H1 (cell line): ENCODE data around the gene LRRC4C. TPM values are rescaled to one million over a fixed set of nuclear protein-coding genes. Genes with fewer than 3 reads are reported as not detected.

Experiments
- CTCF ChIA-PET: fragments of 300-600 bp; sonication (Branson Sonifier 250); formaldehyde crosslinking; loops from one replicate; lab custom pipeline; 2021; ENCODE audit not compliant: partially characterized antibody; lab: Charles Lee
- POLR2A ChIA-PET: fragments of 300-600 bp; sonication (Branson Sonifier 250); formaldehyde crosslinking; loops from one replicate; lab custom pipeline; 2021; ENCODE audit warnings: inconsistent platforms; ENCODE audit not compliant: partially characterized antibody; lab: Charles Lee
- DNase-seq, 2 experiments: peaks; one replicate each; pipeline versions ENCODE4 v3.0.0 to v3.0.0-alpha.2; 2010 to 2022; ENCODE audit warnings: low spot score in 2 of 2, low read depth in 1 of 2, mixed read lengths in 1 of 2
- FAIRE-seq: peaks from 2 replicates; lab custom pipeline; 2011; peaks lifted over from hg19 to GRCh38; lab: Jason Lieb, UNC
- H2AFZ ChIP-seq: 2 replicates; pipeline ENCODE4 v1.8.1; 2012; ENCODE audit warnings: low read length, inconsistent platforms
- H2AK5ac ChIP-seq: 2 replicates; pipeline ENCODE4 v1.6.1; 2013; ENCODE audit warnings: low read depth, low read length
- H2BK120ac ChIP-seq: replicated peaks from 2 replicates; pipeline ENCODE3; 2013; ENCODE audit warnings: low read depth, low read length, inconsistent platforms
- H2BK12ac ChIP-seq: 2 replicates; pipeline ENCODE4 v1.6.1; 2013; ENCODE audit warnings: low read depth, low read length
- H2BK15ac ChIP-seq: 2 replicates; pipeline ENCODE4 v1.6.1; 2013; ENCODE audit warnings: low read length
- H2BK20ac ChIP-seq: 2 replicates; pipeline ENCODE4 v1.6.1; 2013; ENCODE audit warnings: low read length
- H2BK5ac ChIP-seq: 2 replicates; pipeline ENCODE4 v1.6.1; 2013; ENCODE audit warnings: low read depth, low read length
- H3K14ac ChIP-seq: 2 replicates; pipeline ENCODE4 v1.6.1; 2013; ENCODE audit warnings: inconsistent platforms; ENCODE audit not compliant: insufficient read length
- H3K18ac ChIP-seq: 2 replicates; pipeline ENCODE4 v1.6.1; 2013; ENCODE audit warnings: low read length; ENCODE audit errors: extremely low read depth
- H3K23ac ChIP-seq: 2 replicates; pipeline ENCODE4 v1.6.1; 2013; ENCODE audit warnings: inconsistent platforms; ENCODE audit not compliant: insufficient read length
- H3K23me2 ChIP-seq: 2 replicates; pipeline ENCODE4 v1.6.1; 2013; ENCODE audit warnings: low read depth, low read length
- H3K27ac ChIP-seq: 2 replicates; pipeline ENCODE4 v1.6.1; 2011; ENCODE audit warnings: low read depth, low read length, inconsistent platforms
- H3K27me3 ChIP-seq, 4 experiments: replicated peaks in 1 of 4; 1 replicate in 1 of 4; 2 replicates in 3 of 4; pipeline versions ENCODE4 v1.6.1 to v1.8.1; 2011 to 2013; ENCODE audit warnings: low read length in 3 of 4, mild to moderate bottlenecking in 3 of 4, inconsistent platforms in 2 of 4, mixed read lengths in 2 of 4, moderate library complexity in 1 of 4; ENCODE audit not compliant: control insufficient read depth in 3 of 4, insufficient read depth in 3 of 4; ENCODE audit errors: extremely low read depth in 1 of 4
- H3K36me3 ChIP-seq, 4 experiments: 2 replicates each; pipeline versions ENCODE4 v1.6.1 to v1.8.1; 2011 to 2013; ENCODE audit warnings: mild to moderate bottlenecking in 4 of 4, low read length in 3 of 4, moderate library complexity in 2 of 4, control low read depth in 1 of 4, inconsistent platforms in 1 of 4; ENCODE audit not compliant: insufficient read depth in 4 of 4, control insufficient read depth in 2 of 4
- H3K4ac ChIP-seq: replicated peaks from 2 replicates; pipeline ENCODE3; 2013; ENCODE audit warnings: low read length, low read depth, mixed read lengths, inconsistent platforms; ENCODE audit not compliant: insufficient read length
- H3K4me1 ChIP-seq, 4 experiments: replicated peaks in 1 of 4; 1 replicate in 1 of 4; 2 replicates in 3 of 4; pipeline versions ENCODE4 v1.6.1 to v1.8.1; 2011 to 2013; ENCODE audit warnings: low read length in 3 of 4, inconsistent platforms in 2 of 4, mixed read lengths in 1 of 4; ENCODE audit not compliant: insufficient read depth in 4 of 4, control insufficient read depth in 3 of 4
- H3K4me2 ChIP-seq, 2 experiments: 2 replicates each; pipeline versions ENCODE4 v1.6.1 to v1.8.1; 2011 to 2013; ENCODE audit warnings: low read depth in 2 of 2, low read length in 2 of 2, control low read depth in 1 of 2, inconsistent platforms in 1 of 2, mild to moderate bottlenecking in 1 of 2; ENCODE audit not compliant: insufficient read depth in 1 of 2
- H3K4me3 ChIP-seq, 4 experiments: fragments of 200-600, 300-600 bp in 1 of 4; sonication (generic), shearing (Covaris generic), sonication (Bioruptor Twin) in 1 of 4; 2 replicates each; pipeline versions ENCODE4 v1.5.1 to v1.8.1; 2011 to 2016; ENCODE audit warnings: low read length in 4 of 4, low read depth in 3 of 4, control low read depth in 2 of 4, inconsistent platforms in 2 of 4, mild to moderate bottlenecking in 2 of 4, mixed read lengths in 1 of 4, moderate library complexity in 1 of 4; ENCODE audit not compliant: insufficient read depth in 2 of 4; ENCODE audit errors: extremely low read depth in 1 of 4
- H3K56ac ChIP-seq: replicated peaks from 2 replicates; pipeline ENCODE3; 2013; ENCODE audit warnings: low read depth, mild to moderate bottlenecking, mixed read lengths, low read length, inconsistent platforms; ENCODE audit not compliant: insufficient read length
- H3K79me1 ChIP-seq: 2 replicates; pipeline ENCODE4 v1.6.1; 2013; ENCODE audit warnings: low read depth, low read length, control low read depth
- H3K79me2 ChIP-seq, 2 experiments: 2 replicates each; pipeline versions ENCODE4 v1.6.1 to v1.8.1; 2012 to 2013; ENCODE audit warnings: low read length in 2 of 2, mild to moderate bottlenecking in 2 of 2, inconsistent platforms in 1 of 2; ENCODE audit not compliant: insufficient read depth in 2 of 2, control insufficient read depth in 1 of 2
- H3K9ac ChIP-seq, 4 experiments: replicated peaks in 1 of 4; 1 replicate in 1 of 4; 2 replicates in 3 of 4; pipeline versions ENCODE4 v1.6.1 to v1.8.1; 2011 to 2013; ENCODE audit warnings: low read depth in 3 of 4, low read length in 3 of 4, control low read depth in 2 of 4, mild to moderate bottlenecking in 2 of 4, moderate library complexity in 2 of 4, inconsistent platforms in 1 of 4; ENCODE audit errors: extremely low read depth in 1 of 4
- H3K9me3 ChIP-seq, 2 experiments: 2 replicates each; pipeline versions ENCODE4 v1.6.1 to v1.8.1; 2012 to 2013; ENCODE audit warnings: mild to moderate bottlenecking in 2 of 2, moderate library complexity in 2 of 2, control low read depth in 1 of 2, inconsistent platforms in 1 of 2, low read depth in 1 of 2, low read length in 1 of 2, mixed read lengths in 1 of 2; ENCODE audit not compliant: insufficient read depth in 2 of 2
- H4K20me1 ChIP-seq, 2 experiments: replicated peaks in 1 of 2; 2 replicates each; pipeline versions ENCODE3 to v1.8.1; 2011 to 2013; ENCODE audit warnings: inconsistent platforms in 2 of 2, low read length in 2 of 2, mild to moderate bottlenecking in 1 of 2; ENCODE audit not compliant: insufficient read depth in 2 of 2, control insufficient read depth in 1 of 2
- H4K5ac ChIP-seq: 2 replicates; pipeline ENCODE4 v1.6.1; 2013; ENCODE audit warnings: low read length, low read depth, mixed read lengths, inconsistent platforms; ENCODE audit not compliant: insufficient read length
- H4K8ac ChIP-seq: 2 replicates; pipeline ENCODE4 v1.8.0; 2013; ENCODE audit warnings: mild to moderate bottlenecking, moderate library complexity, low read length, inconsistent platforms; ENCODE audit not compliant: insufficient read depth; ENCODE audit errors: extremely low read depth
- H4K91ac ChIP-seq: replicated peaks from 2 replicates; pipeline ENCODE3; 2013; ENCODE audit warnings: low read length, mixed read lengths, inconsistent platforms; ENCODE audit not compliant: insufficient read length
- FOSL1 ChIP-seq: IDR thresholded peaks from 2 replicates; pipeline ENCODE4 v1.6.1; 2011; ENCODE audit warnings: mild to moderate bottlenecking, low read depth, low read length, moderate library complexity; ENCODE audit not compliant: insufficient read depth
- GABPA ChIP-seq: IDR thresholded peaks from 2 replicates; pipeline ENCODE4 v1.6.1; 2011; ENCODE audit warnings: mild to moderate bottlenecking, low read length, moderate library complexity, borderline replicate concordance; ENCODE audit not compliant: insufficient read depth
- HDAC2 ChIP-seq, 2 experiments: fragments of 300-600 bp in 1 of 2; sonication (generic) in 1 of 2; IDR thresholded peaks; 2 replicates each; pipeline ENCODE4 v1.6.1; 2011 to 2012; ENCODE audit warnings: low read depth in 2 of 2, low read length in 2 of 2, mild to moderate bottlenecking in 2 of 2, moderate library complexity in 2 of 2, borderline replicate concordance in 1 of 2, inconsistent platforms in 1 of 2
- RNF2 ChIP-seq: fragments of 200-900, 300-1000 bp; sonication (generic); IDR thresholded peaks from 2 replicates; pipeline ENCODE4 v1.7.1; 2016; ENCODE audit warnings: borderline replicate concordance, low read depth, mild to moderate bottlenecking, antibody characterized with exemption, low read length; ENCODE audit not compliant: poor library complexity, severe bottlenecking; ENCODE audit errors: missing control alignments
- SP1 ChIP-seq: IDR thresholded peaks from 2 replicates; pipeline ENCODE4 v1.6.1; 2011; ENCODE audit warnings: low read depth, low read length
- ZNF274 ChIP-seq: IDR thresholded peaks from 2 replicates; pipeline ENCODE4 v1.7.0; 2012; ENCODE audit warnings: low read length, borderline replicate concordance; ENCODE audit errors: extremely low read depth
- WGBS, 2 experiments: shearing (Covaris generic) in 1 of 2; methylation state at CpG; one replicate each; pipeline versions ENCODE4 v1.1.6 to v1.1.7; 2013 to 2015; ENCODE audit warnings: low lambda C conversion rate in 2 of 2, mixed read lengths in 2 of 2, inconsistent platforms in 1 of 2, low coverage in 1 of 2, missing lambda C conversion rate in 1 of 2; ENCODE audit not compliant: insufficient replicate concordance in 2 of 2, insufficient coverage in 1 of 2, insufficient read length in 1 of 2; ENCODE audit errors: extremely low coverage in 1 of 2, missing lambda C conversion rate in 1 of 2; 5-methylcytosine and 5-hydroxymethylcytosine counted together
- polyA plus RNA-seq, 7 experiments: library from polyadenylated mRNA; depleted of rRNA in 3 of 7; stranded (reverse) in 5 of 7; unstranded in 2 of 7; fragments of >200 nt in 5 of 7; fragments of 200-250 nt in 2 of 7; gene quantifications; 1 replicate in 5 of 7; 2 replicates in 1 of 7; 4 replicates in 1 of 7; pipeline versions ENCODE4 v1.2.1 to v1.2.3, GENCODE V29; 2011 to 2013; ENCODE audit warnings: missing spikeins in 2 of 7, mixed read lengths in 2 of 7
- total RNA-seq: library from RNA; stranded (reverse); fragmentation: NEBNext Ultra II Directional; extraction: Animal tissue kit (Norgen Biotek cat#: 25700); gene quantifications from 2 replicates; pipeline ENCODE4 v1.2.1, GENCODE V29; 2021

The LRRC4C gene
- total and polyA plus RNA-seq, 2 of the 8 experiments (the other 6 are each of a cell fraction or from before 2014, with no cell fraction given), result 0.23 to 2.2 TPM

- Histone ChIP-seq H3K14ac (no peak overlapping the region), H3K23ac (no peak overlapping the region), H2AK5ac (no peak overlapping the region), H3K79me1 (no peaks in the 10 kb centered on the region), H2BK12ac (no peak overlapping the region), H3K23me2 (no peaks in the 10 kb centered on the region), H2AFZ (no peak overlapping the region), H3K9me3 (peaks cover 23 to 24% of the 10 kb centered on the region in 2 experiments; a peak in 3 of 4 replicates), H4K91ac (no peak overlapping the region), H3K27me3 (no peaks in the 10 kb centered on the region), H3K4me3 (no peak overlapping the region), H4K20me1 (no peaks in the 10 kb centered on the region), H2BK20ac (no peak overlapping the region), H2BK5ac (no peak overlapping the region), H3K4me1 (peaks cover 0 to 2% (median 0%) of the 10 kb centered on the region in 4 experiments; a peak in 1 of 7 replicates), H4K5ac (no peak overlapping the region), H3K18ac (no peak overlapping the region), H4K8ac (no peak overlapping the region), H3K9ac (no peak overlapping the region), H3K36me3 (no peaks in the 10 kb centered on the region; a peak in 1 of 8 replicates), H2BK15ac (no peak overlapping the region), H3K4me2 (no peak overlapping the region), H3K79me2 (no peaks in the 10 kb centered on the region), H3K27ac (no peak overlapping the region), H3K56ac (no peak overlapping the region), H3K4ac (no peak overlapping the region), H2BK120ac (no peak overlapping the region)
- POLR2A ChIA-PET, result no interaction called here
- TF ChIP-seq GABPA, result no peak
- TF ChIP-seq HDAC2 (IDR thresholded peaks at IDR 0.05; ENCODE audit: borderline replicate concordance in 1 of 2, low read depth in 2 of 2, low read length in 2 of 2), result no peak
- TF ChIP-seq ZNF274, result peak; percentile 65; the same call in 1 of the 2 replicates
- no peak for TF ChIP-seq FOSL1
- no peak for TF ChIP-seq SP1
- TF ChIP-seq RNF2, result no peak
- DNase-seq (no peak), FAIRE-seq (no peak)
- CTCF ChIA-PET, result no interaction called here
- 94% methylated on average over 4 of the region's 4 CpGs; no CpG with 5 or more reads in 1 of the 2 experiments for WGBS, 2 experiments
Measured at GRCh38 chr11:40445391-40445790, 1014.1 kb downstream of the LRRC4C start.
